HG02852 (cell line): ENCODE results near the gene HOXB9.

Experiments
- ATAC-seq: cut with Tn5 transposase; IDR thresholded peaks from one replicate; pipeline ENCODE4 v1.9.1; 2021; ENCODE audit warnings: mild to moderate bottlenecking, moderate library complexity; ENCODE audit not compliant: unreplicated experiment

HOXB9 gene

GRCh38 chr17:48588528-48588927 lies 37.6 kb downstream of the HOXB9 start:
- no peak for ATAC-seq

GRCh38 chr17:48588074-48588415 lies 38.1 kb downstream of the HOXB9 start:
- ATAC-seq = no peak

GRCh38 chr17:48587276-48588073 lies 38.7 kb downstream of the HOXB9 start:
- no peak for ATAC-seq

- no peak for ATAC-seq
Observed at GRCh38 chr17:48586355-48587258, 39.6 kb downstream of the HOXB9 start.

- no peak for ATAC-seq
Observed at GRCh38 chr17:48584223-48584741, 41.9 kb downstream of the HOXB9 start.

GRCh38 chr17:48583708-48584222 lies 42.4 kb downstream of the HOXB9 start:
- no peak for ATAC-seq

GRCh38 chr17:48582750-48583069 lies 43.4 kb downstream of the HOXB9 start:
- ATAC-seq = no peak

- no peak for ATAC-seq
Observed at GRCh38 chr17:48579760-48580554, 46.2 kb downstream of the HOXB9 start.

- no peak for ATAC-seq
Observed at GRCh38 chr17:48579471-48579759, 46.7 kb downstream of the HOXB9 start.

- peak; percentile 35 for ATAC-seq
Observed at GRCh38 chr17:48578616-48579470, 47.3 kb downstream of the HOXB9 start.

- peak; percentile 52 for ATAC-seq
Observed at GRCh38 chr17:48577946-48578615, 48.1 kb downstream of the HOXB9 start, which contains the start of gene HOXB4. Gene HOXB4, minus strand, starts transcription at chr17:48578350. Its CDS starts 31 bp downstream, at chr17:48578319.

- no peak for ATAC-seq
Observed at GRCh38 chr17:48577330-48577945, 48.7 kb downstream of the HOXB9 start.

- ATAC-seq = no peak
Observed at GRCh38 chr17:48576479-48577309, 49.5 kb downstream of the HOXB9 start.

GRCh38 chr17:48575673-48576478 lies 50.3 kb downstream of the HOXB9 start:
- no peak for ATAC-seq

GRCh38 chr17:48575066-48575582 lies 51.0 kb downstream of the HOXB9 start:
- no peak for ATAC-seq

GRCh38 chr17:48574505-48575065 lies 51.6 kb downstream of the HOXB9 start:
- ATAC-seq = no peak
